HG02870 (cell line): ENCODE measurements around the gene C17orf67.

Source experiments
- ATAC-seq: cut with Tn5 transposase; IDR thresholded peaks from one replicate; pipeline ENCODE4 v1.9.1; 2021; ENCODE audit warnings: mild to moderate bottlenecking, moderate library complexity; ENCODE audit not compliant: unreplicated experiment

C17orf67 gene, protein sequence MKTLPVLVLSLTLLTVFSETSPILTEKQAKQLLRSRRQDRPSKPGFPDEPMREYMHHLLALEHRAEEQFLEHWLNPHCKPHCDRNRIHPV

DNA sequence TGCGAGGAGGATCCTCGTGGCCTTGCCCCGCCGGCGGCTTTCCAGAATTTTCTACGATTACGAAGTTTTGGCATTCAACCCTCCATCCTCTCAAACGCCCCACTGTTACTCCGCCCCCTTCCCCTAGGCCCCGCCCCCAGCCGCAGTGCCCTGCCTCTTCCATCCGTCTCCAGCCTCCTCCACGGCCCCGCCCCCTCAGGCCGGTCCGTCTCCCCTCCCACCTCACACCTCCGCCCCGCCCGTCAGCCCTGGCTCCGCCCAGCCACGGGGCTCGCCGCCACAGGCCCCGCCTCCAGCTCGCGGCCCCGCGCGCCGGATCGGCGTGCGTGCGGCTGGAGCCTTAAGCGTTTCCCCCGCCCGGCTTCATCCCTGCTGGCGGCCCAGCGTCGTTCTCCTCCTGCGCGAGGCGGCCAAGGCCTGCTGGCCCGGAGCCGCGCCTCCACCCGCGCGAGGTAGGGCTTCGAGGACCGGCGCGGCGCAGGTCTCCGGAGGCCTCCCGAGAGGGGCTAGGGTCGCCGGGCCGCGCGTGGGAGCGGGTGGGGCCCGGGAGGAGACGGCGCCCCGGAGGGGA lies at the start of gene C17orf67, which contains the start of gene DGKE:
Gene C17orf67 (minus strand): TSS at position 112 of the 571 bp plus-strand sequence. CDS start 18,110 bp downstream, outside the sequence.
Gene DGKE (plus strand): TSS at position 343 of the 571 bp plus-strand sequence. CDS start 645 bp downstream, outside the sequence.
- peak; percentile 69 for ATAC-seq

DNA sequence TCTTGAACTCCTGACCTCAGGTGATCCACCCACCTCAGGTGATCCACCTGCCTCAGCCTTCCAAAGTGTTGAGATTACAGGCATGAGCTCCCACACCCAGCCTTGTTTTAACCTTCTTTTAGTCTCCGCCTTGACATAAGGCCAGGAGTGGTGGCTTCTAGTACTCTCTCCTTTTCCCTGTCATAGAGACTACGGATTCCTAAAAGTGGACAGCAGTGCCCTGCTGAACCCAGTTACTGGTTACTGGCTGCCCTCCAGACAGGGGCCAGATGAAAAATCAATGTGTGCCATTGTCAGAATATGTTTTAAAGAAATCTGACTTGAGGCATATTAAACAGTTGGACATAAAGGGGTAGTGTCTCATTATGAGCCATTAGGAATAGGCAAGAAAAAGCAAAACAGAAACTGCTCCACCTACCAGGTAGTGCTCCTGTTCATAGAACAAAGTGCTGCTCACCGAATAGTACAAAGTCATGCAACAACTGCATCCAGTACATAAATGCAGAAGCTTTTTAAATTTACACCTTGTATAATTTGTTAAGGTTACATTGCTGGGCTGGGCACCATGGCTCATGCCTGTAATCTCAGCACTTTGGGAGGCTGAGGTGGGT lies 48.1 kb upstream of the C17orf67 start:
- no peak for ATAC-seq

DNA sequence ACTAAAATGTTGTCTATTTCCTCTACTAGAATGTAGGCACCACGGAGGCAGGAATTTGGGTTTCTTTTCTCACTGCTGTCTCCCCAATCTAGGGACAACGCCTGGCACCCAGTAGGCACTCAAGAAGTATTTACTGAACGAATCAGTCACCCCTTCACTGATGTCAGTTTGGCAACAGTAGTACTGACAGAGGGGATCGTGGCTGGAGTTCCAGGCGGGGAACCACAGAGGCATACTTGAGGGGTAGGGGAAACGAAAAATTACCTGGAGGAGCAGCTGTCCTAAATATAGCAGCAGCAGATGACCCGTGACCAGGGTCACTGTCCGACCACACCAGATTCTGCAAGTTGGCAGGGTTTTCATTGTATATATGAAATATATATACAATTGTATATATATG lies 46.9 kb upstream of the C17orf67 start:
- no peak for ATAC-seq

GRCh38 chr17:56880133-56880532 lies 46.4 kb upstream of the C17orf67 start:
- no peak for ATAC-seq

GRCh38 chr17:56879280-56879679 lies 45.6 kb upstream of the C17orf67 start:
- ATAC-seq: no peak

DNA sequence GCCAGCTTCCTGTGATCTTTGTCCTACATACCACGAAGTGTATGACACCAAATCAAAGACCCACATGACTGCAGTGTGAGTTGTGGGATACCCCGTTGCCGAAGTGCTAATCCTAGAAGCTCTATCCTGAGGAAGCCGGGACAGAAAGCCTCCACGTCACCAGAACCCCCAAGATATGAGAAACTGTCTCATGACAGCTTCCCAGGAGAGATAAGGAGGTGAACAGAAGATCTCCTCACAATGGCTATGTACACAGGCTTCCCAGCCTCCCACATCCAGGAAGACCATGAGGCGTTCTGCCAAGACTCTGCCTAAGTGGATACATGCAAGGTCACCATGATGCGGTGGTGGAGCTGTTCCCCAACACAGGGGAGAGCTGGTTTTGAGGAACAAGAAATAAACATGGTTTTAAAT lies 43.1 kb upstream of the C17orf67 start:
- ATAC-seq: no peak

GRCh38 chr17:56870081-56870651 lies 36.4 kb upstream of the C17orf67 start:
- ATAC-seq: no peak

DNA sequence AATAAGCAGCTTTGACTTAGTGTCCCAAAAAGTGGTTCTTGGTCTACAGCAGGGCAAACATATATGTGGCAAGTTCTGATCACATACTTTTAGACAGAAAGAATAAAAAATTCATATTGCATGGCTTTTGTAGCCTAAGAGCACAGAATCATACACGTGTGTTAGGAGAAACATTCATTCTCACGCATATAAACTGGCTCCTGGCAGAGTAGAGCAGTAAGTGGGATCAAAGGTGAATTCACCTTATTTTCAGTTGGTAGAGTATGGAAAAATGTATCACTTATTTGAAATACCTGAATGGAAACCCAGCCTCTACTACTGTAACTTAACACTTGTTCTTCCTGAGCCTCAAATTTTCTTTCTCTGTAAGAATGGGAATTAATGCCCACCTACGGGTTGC lies 35.0 kb upstream of the C17orf67 start:
- no peak for ATAC-seq

- no peak for ATAC-seq
Measured at GRCh38 chr17:56867948-56868376, 34.2 kb upstream of the C17orf67 start.

- no peak for ATAC-seq
Measured at GRCh38 chr17:56866496-56866895, 32.8 kb upstream of the C17orf67 start.

- ATAC-seq: no peak
Measured at GRCh38 chr17:56866076-56866475, 32.4 kb upstream of the C17orf67 start.

- ATAC-seq: no peak
Measured at GRCh38 chr17:56863974-56864373, 30.3 kb upstream of the C17orf67 start.

DNA sequence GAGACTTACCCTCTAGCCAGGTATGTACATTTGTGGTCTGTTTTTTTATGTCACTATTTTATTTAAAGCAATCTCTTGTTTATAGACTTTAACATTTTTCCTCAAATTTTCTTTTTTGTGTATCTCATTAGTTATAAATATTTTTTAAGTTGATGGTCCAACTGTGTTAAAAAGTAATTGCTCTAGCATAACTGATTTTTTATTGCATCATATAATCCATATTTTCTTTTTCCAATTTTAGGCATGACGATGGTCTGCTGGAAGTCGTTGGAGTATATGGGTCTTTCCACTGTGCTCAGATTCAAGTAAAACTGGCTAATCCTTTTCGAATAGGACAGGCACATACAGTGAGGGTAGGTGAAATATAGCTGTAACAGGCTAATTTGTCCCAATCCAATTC lies 28.2 kb upstream of the C17orf67 start:
- ATAC-seq: no peak

- ATAC-seq: peak; percentile 57
Measured at GRCh38 chr17:56851008-56851407, 17.3 kb upstream of the C17orf67 start.

GRCh38 chr17:56850591-56850990 lies 16.9 kb upstream of the C17orf67 start:
- no peak for ATAC-seq

GRCh38 chr17:56849131-56849530 lies 15.4 kb upstream of the C17orf67 start:
- ATAC-seq: no peak

GRCh38 chr17:56847106-56847505 lies 13.4 kb upstream of the C17orf67 start:
- ATAC-seq: no peak

DNA sequence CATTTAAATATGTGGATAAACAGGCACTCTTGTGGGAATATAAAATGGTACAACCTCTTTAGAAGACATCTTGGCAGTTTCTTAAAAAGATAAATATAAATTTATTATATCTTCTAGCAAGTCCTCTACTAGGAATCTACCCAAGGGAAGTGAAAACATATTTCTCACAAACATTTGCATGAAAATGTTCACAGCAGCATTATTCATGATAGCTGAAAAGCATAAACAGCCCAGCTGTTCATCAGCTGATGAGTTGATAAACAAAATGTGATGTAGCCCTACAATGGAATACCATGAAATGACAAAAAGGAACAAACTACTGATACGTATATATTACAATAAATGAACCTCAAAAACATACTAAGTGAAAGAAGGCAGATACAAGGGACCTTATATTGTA lies 12.2 kb upstream of the C17orf67 start:
- no peak for ATAC-seq

DNA sequence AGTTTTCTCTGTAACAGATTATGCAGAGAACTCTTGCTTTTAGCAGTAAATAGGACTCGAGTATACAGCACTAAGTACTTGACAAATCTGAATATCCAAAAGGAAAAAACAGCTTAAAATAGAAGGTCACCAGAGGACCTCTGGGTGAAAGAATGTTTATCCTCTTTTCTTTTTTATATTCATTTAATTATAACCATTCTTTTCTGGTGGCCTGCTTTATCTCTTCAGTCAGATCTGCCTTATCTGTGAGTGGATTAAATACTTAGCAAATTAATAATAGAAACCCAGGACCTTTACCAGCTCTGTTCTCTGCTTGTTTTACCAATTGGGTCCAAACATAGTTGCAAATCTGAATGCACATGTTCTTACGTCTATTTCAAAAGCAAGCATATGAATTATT lies 8.9 kb upstream of the C17orf67 start:
- ATAC-seq: no peak

DNA sequence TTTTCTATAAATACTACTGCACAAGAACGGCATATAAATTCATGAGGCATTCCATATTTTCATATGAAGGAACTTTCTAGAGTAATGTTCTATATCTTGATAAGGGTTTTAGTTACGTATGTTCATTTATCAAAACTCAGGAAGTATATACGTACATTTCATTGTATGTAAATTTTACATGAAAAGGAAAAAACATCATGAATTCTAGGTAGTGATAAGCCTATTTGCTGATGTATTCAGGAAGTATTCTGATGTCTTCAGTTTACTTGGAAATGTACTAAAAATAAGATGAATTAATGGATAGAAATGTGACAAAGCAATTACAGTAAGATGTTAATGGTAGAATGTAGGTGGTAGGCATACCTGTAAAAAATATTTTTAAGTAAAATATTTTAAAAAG lies 5.0 kb upstream of the C17orf67 start:
- no peak for ATAC-seq

- no peak for ATAC-seq
Measured at GRCh38 chr17:56835264-56835585, 1.5 kb upstream of the C17orf67 start.
